HepG2 (cell line): Measurements from ENCODE around the gene NISCH. TPM values are rescaled to one million over a fixed set of nuclear protein-coding genes. Genes with fewer than 3 reads are reported as not detected.

Experiments
- CENPX ChIP-seq: sonication (generic); formaldehyde crosslinking; IDR thresholded peaks from 2 replicates; pipeline ENCODE4 v1.9.0; 2021; ENCODE audit warnings: mild to moderate bottlenecking, missing genetic modification reagents, moderate library complexity
- FOXO1 ChIP-seq: sonication (generic); formaldehyde crosslinking; IDR thresholded peaks from 2 replicates; pipeline ENCODE4 v1.4.0; 2020; ENCODE audit warnings: missing genetic modification reagents
- GATAD1 ChIP-seq: IDR thresholded peaks from 2 replicates; pipeline ENCODE4 v1.6.1; 2016; ENCODE audit warnings: missing genetic modification reagents, missing compliant biosample characterization
- GFI1 ChIP-seq: sonication (generic); formaldehyde crosslinking; IDR thresholded peaks from 2 replicates; pipeline ENCODE4 v1.5.0; 2020; ENCODE audit warnings: missing genetic modification reagents, mild to moderate bottlenecking, borderline replicate concordance
- MYNN ChIP-seq: sonication (generic); formaldehyde crosslinking; IDR thresholded peaks from 2 replicates; pipeline ENCODE4 v1.4.0; 2020; ENCODE audit warnings: mild to moderate bottlenecking, low read depth, missing genetic modification reagents
- NFE2L2 ChIP-seq: fragments of 150-350 bp; IDR thresholded peaks from 2 replicates; pipeline ENCODE4 v1.6.1; 2014; ENCODE audit warnings: low read length
- POLR2A ChIP-seq, 2 experiments: IDR thresholded peaks; 2 replicates each; pipeline ENCODE4 v1.6.1; 2011; ENCODE audit warnings: low read depth in 2 of 2, low read length in 2 of 2, mild to moderate bottlenecking in 1 of 2, moderate library complexity in 1 of 2; ENCODE audit not compliant: insufficient read depth in 1 of 2
- RXRA ChIP-seq: sonication (generic); formaldehyde crosslinking; IDR thresholded peaks from 2 replicates; pipeline ENCODE4 v1.5.1; 2020; ENCODE audit warnings: missing genetic modification reagents
- SOX13 ChIP-seq, 3 experiments: fragments of 450-650 bp in 1 of 3; sonication (generic) in 1 of 3; formaldehyde crosslinking in 1 of 3; IDR thresholded peaks in 2 of 3; conservative IDR thresholded peaks in 1 of 3; 2 replicates each; pipeline versions ENCODE4 v1.5.0 to v1.6.1; 2016 to 2020; ENCODE audit warnings: antibody characterized with exemption in 1 of 3, mild to moderate bottlenecking in 1 of 3, missing compliant biosample characterization in 1 of 3, missing genetic modification reagents in 1 of 3, moderate library complexity in 1 of 3
- TBX3 ChIP-seq: fragments of 450-650 bp; IDR thresholded peaks from 2 replicates; pipeline ENCODE4 v1.6.1; 2017; ENCODE audit warnings: antibody characterized with exemption, mild to moderate bottlenecking, inconsistent platforms, borderline replicate concordance
- ZBTB7B ChIP-seq: sonication (generic); formaldehyde crosslinking; IDR thresholded peaks from 2 replicates; pipeline ENCODE4 v1.4.0; 2020; ENCODE audit warnings: missing genetic modification reagents
- ZNF101 ChIP-seq: sonication (generic); formaldehyde crosslinking; IDR thresholded peaks from 2 replicates; pipeline ENCODE4 v1.4.0; 2020; ENCODE audit warnings: mild to moderate bottlenecking, low read depth, missing genetic modification reagents, borderline replicate concordance
- ZNF331 ChIP-seq: sonication (generic); formaldehyde crosslinking; IDR thresholded peaks from 2 replicates; pipeline ENCODE4 v1.4.0; 2020; ENCODE audit warnings: missing genetic modification reagents
- ZNF382 ChIP-seq: sonication (generic); formaldehyde crosslinking; IDR thresholded peaks from 2 replicates; pipeline ENCODE4 v1.5.0; 2020; ENCODE audit warnings: missing genetic modification reagents, mild to moderate bottlenecking, borderline replicate concordance
- ZNF468 ChIP-seq: sonication (generic); formaldehyde crosslinking; IDR thresholded peaks from 2 replicates; pipeline ENCODE4 v1.8.0; 2022; ENCODE audit warnings: mild to moderate bottlenecking, moderate library complexity, missing genetic modification reagents
- ZNF570 ChIP-seq: sonication (generic); formaldehyde crosslinking; IDR thresholded peaks from 2 replicates; pipeline ENCODE4 v1.4.0; 2020; ENCODE audit warnings: mild to moderate bottlenecking, missing genetic modification reagents, borderline replicate concordance
- ZNF775 ChIP-seq: sonication (generic); formaldehyde crosslinking; IDR thresholded peaks from 2 replicates; pipeline ENCODE4 v1.4.0; 2020; ENCODE audit warnings: missing genetic modification reagents, mild to moderate bottlenecking, moderate library complexity, borderline replicate concordance
- ZNF782 ChIP-seq: sonication (generic); formaldehyde crosslinking; IDR thresholded peaks from 2 replicates; pipeline ENCODE4 v1.4.0; 2020; ENCODE audit warnings: missing genetic modification reagents, mild to moderate bottlenecking, borderline replicate concordance
- ZSCAN22 ChIP-seq: sonication (generic); formaldehyde crosslinking; IDR thresholded peaks from 2 replicates; pipeline ENCODE4 v1.4.0; 2020; ENCODE audit warnings: mild to moderate bottlenecking, missing genetic modification reagents
- polyA plus RNA-seq, 8 experiments: library from polyadenylated mRNA; depleted of rRNA in 3 of 8; stranded (reverse) in 7 of 8; unstranded in 1 of 8; fragments of >200 nt; fragmentation: Illumina TruSeq in 4 of 8; extraction: Trizol in 4 of 8; gene quantifications; 2 replicates each; pipeline versions ENCODE4 v1.2.1 to v1.2.3, GENCODE V29; 2011 to 2016; ENCODE audit warnings: low read depth in 4 of 8, missing spikeins in 1 of 8, mixed read lengths in 1 of 8; ENCODE audit not compliant: insufficient read depth in 1 of 8
- total RNA-seq, 5 experiments: library from RNA; depleted of rRNA; stranded (reverse); fragments of >200 nt; fragmentation: Illumina TruSeq; extraction: Trizol; gene quantifications; 2 replicates each; pipeline ENCODE4 v1.2.3, GENCODE V29; 2016; ENCODE audit warnings: low read depth in 1 of 5
- TF ChIP-seq, protein P1 (sequence below): sonication (generic); formaldehyde crosslinking; IDR thresholded peaks from 2 replicates; pipeline ENCODE4 v1.4.0; 2020; ENCODE audit warnings: mild to moderate bottlenecking, missing genetic modification reagents, borderline replicate concordance
- TF ChIP-seq, protein P2 (sequence below): sonication (generic); formaldehyde crosslinking; IDR thresholded peaks from 2 replicates; pipeline ENCODE4 v1.8.0; 2022; ENCODE audit warnings: missing genetic modification reagents, low read depth, mild to moderate bottlenecking, borderline replicate concordance
- TF ChIP-seq, protein P3 (sequence below): sonication (generic); formaldehyde crosslinking; IDR thresholded peaks from 2 replicates; pipeline ENCODE4 v1.4.0; 2020; ENCODE audit warnings: mild to moderate bottlenecking, missing genetic modification reagents
- TF ChIP-seq, protein P4 (sequence below): sonication (generic); formaldehyde crosslinking; IDR thresholded peaks from 2 replicates; pipeline ENCODE4 v1.5.0; 2020; ENCODE audit warnings: missing genetic modification reagents
- TF ChIP-seq, protein P5 (sequence below): sonication (generic); formaldehyde crosslinking; IDR thresholded peaks from 2 replicates; pipeline ENCODE4 v1.8.1; 2023; ENCODE audit warnings: mild to moderate bottlenecking, missing genetic modification reagents

NISCH gene
- total and polyA plus RNA-seq, 2 of the 13 experiments (the other 11 are each of a cell fraction or from before 2014, with no cell fraction given) = 27.0 to 47.6 TPM

DNA sequence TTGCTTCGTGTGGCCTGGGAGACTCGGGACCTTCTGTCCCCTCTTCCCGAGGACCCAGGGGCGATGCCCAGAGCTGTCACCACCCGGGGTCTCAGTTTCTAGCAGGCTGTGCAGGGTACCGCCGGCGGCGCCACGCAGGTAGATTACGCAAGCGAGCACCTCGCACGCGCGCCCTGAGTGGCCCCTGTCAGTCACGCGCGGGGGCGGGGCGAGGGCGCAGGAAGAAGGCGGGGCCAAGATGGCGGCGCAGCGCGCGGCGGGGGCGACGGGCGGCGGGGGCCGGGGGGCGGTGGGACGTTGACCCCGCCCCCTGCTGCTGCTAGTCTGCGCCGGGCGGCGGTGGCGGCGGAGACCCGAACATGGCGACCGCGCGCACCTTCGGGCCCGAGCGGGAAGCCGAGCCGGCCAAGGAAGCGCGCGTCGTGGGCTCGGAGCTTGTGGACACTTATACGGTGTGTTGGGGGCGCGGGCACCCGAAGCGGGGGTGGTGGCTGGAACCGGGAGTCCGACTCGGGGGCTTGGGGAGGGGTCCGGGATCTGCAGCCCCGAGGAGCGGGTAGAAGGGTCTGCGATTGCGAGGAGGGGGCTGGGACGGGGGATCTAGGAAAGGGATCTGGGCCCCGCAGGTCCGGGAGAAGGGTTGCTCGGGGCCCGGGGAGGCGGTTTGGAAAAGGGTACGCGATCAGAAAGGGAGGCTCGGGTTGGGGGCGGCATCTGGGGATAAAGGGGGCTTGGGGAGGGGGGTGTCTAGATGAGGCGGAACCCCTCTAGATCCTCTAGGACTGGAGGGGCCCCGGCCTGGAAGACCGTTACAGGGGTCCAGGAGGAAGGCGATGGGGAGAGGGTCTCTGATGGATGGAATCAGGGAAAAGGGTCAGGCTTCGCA is at the start of gene NISCH (continued):
- TF ChIP-seq, protein P1, sequence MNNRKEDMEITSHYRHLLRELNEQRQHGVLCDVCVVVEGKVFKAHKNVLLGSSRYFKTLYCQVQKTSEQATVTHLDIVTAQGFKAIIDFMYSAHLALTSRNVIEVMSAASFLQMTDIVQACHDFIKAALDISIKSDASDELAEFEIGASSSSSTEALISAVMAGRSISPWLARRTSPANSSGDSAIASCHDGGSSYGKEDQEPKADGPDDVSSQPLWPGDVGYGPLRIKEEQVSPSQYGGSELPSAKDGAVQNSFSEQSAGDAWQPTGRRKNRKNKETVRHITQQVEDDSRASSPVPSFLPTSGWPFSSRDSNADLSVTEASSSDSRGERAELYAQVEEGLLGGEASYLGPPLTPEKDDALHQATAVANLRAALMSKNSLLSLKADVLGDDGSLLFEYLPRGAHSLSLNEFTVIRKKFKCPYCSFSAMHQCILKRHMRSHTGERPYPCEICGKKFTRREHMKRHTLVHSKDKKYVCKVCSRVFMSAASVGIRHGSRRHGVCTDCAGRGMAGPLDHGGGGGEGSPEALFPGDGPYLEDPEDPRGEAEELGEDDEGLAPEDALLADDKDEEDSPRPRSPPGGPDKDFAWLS = no peak
- TF ChIP-seq RXRA = peak; percentile 64
- TF ChIP-seq POLR2A (IDR thresholded peaks at IDR 0.05; ENCODE audit: insufficient read depth in 1 of 2, low read depth in 2 of 2, low read length in 2 of 2) = peak in 1 of 2 experiments; percentile 52; a peak in 1 of 4 replicates
- no peak for TF ChIP-seq TBX3
- no peak for TF ChIP-seq ZSCAN22
- TF ChIP-seq ZNF775 = no peak
- TF ChIP-seq, protein P2, sequence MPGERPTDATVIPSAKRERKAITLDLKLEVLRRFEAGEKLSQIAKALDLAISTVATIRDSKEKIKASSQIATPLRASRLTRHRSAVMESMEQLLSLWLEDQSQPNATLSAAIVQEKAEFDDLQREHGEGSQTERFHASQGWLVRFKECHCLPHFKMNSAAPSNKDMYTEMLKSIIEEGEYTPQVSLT (CRISPR knock-in tag) = no peak
- TF ChIP-seq ZNF331 (CRISPR knock-in tag) = no peak
- no peak for TF ChIP-seq CENPX
- TF ChIP-seq ZNF382 = no peak
- no peak for TF ChIP-seq ZNF782 (CRISPR knock-in tag)
- no peak for TF ChIP-seq GFI1
- no peak for TF ChIP-seq ZNF570 (CRISPR knock-in tag)
- no peak for TF ChIP-seq NFE2L2
- TF ChIP-seq, protein P3, sequence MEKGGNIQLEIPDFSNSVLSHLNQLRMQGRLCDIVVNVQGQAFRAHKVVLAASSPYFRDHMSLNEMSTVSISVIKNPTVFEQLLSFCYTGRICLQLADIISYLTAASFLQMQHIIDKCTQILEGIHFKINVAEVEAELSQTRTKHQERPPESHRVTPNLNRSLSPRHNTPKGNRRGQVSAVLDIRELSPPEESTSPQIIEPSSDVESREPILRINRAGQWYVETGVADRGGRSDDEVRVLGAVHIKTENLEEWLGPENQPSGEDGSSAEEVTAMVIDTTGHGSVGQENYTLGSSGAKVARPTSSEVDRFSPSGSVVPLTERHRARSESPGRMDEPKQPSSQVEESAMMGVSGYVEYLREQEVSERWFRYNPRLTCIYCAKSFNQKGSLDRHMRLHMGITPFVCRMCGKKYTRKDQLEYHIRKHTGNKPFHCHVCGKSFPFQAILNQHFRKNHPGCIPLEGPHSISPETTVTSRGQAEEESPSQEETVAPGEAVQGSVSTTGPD (CRISPR knock-in tag) = no peak
- peak; percentile 59; the same call in 1 of the 2 replicates for TF ChIP-seq GATAD1 (CRISPR knock-in tag)
- TF ChIP-seq SOX13 (IDR thresholded peaks at IDR 0.05) = no peak
- peak in 1 of 2 experiments; percentile 58; a peak in 2 of 4 replicates for TF ChIP-seq SOX13 (CRISPR knock-in tag; conservative IDR thresholded peaks at IDR 0.05 in 1 of 2, IDR thresholded peaks at IDR 0.05 in 1 of 2)
- TF ChIP-seq, protein P4, sequence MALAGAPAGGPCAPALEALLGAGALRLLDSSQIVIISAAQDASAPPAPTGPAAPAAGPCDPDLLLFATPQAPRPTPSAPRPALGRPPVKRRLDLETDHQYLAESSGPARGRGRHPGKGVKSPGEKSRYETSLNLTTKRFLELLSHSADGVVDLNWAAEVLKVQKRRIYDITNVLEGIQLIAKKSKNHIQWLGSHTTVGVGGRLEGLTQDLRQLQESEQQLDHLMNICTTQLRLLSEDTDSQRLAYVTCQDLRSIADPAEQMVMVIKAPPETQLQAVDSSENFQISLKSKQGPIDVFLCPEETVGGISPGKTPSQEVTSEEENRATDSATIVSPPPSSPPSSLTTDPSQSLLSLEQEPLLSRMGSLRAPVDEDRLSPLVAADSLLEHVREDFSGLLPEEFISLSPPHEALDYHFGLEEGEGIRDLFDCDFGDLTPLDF (CRISPR knock-in tag) = no peak
- TF ChIP-seq MYNN (CRISPR knock-in tag) = 0 out of 2 replicates have a peak, but pooled peaks have one; percentile 38
- no peak for TF ChIP-seq ZNF468 (CRISPR knock-in tag)
- peak; percentile 43; the same call in 1 of the 2 replicates for TF ChIP-seq ZBTB7B (CRISPR knock-in tag)
- TF ChIP-seq ZNF101 (CRISPR knock-in tag) = no peak
- TF ChIP-seq, protein P5, sequence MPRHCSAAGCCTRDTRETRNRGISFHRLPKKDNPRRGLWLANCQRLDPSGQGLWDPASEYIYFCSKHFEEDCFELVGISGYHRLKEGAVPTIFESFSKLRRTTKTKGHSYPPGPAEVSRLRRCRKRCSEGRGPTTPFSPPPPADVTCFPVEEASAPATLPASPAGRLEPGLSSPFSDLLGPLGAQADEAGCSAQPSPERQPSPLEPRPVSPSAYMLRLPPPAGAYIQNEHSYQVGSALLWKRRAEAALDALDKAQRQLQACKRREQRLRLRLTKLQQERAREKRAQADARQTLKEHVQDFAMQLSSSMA (CRISPR knock-in tag) = 0 out of 2 replicates have a peak, but pooled peaks have one; percentile 35
- 0 out of 2 replicates have a peak, but pooled peaks have one; percentile 23 for TF ChIP-seq FOXO1 (CRISPR knock-in tag)
